ENCODE results near the gene GREB1L.

GRCh38 chr18:21389283-21389682, 147.3 kb downstream of the GREB1L start:
- TF ChIP-seq EZH2 (optimal IDR thresholded peaks at IDR 0.05; ENCODE audit: low read depth, low read length) = no peak
- TF ChIP-seq CTCF (IDR thresholded peaks at IDR 0.05; ENCODE audit: low read length) = no peak
